K562 (cell line): ENCODE data around the gene PPP1R13L. TPM values are rescaled to one million over a fixed set of nuclear protein-coding genes. Genes with fewer than 3 reads are reported as not detected.

Source experiments
- ELF1 ChIP-seq: fragments of 200-800 bp; sonication (Bioruptor generic); IDR thresholded peaks from 2 replicates; pipeline ENCODE4 v1.6.1; 2016; ENCODE audit warnings: missing genetic modification characterization, missing compliant biosample characterization
- LCOR ChIP-seq: sonication (generic); formaldehyde crosslinking; IDR thresholded peaks from 2 replicates; pipeline ENCODE4 v1.8.0; 2022; ENCODE audit warnings: mild to moderate bottlenecking, missing genetic modification reagents
- NRF1 ChIP-seq, 2 experiments: fragments of 450-650 bp; IDR thresholded peaks in 1 of 2; conservative IDR thresholded peaks in 1 of 2; 2 replicates each; pipeline ENCODE4 v1.6.1; 2014; ENCODE audit warnings: mild to moderate bottlenecking in 2 of 2
- ZBTB40 ChIP-seq, 2 experiments: fragments of 450-650 bp in 1 of 2; sonication (generic) in 1 of 2; formaldehyde crosslinking in 1 of 2; IDR thresholded peaks; 2 replicates each; pipeline versions ENCODE4 v1.7.1 to v1.9.0; 2016 to 2022; ENCODE audit warnings: inconsistent platforms in 1 of 2, mild to moderate bottlenecking in 1 of 2, missing genetic modification reagents in 1 of 2
- ZNF277 ChIP-seq: fragments of 250-450 bp; sonication (Bioruptor Pico); IDR thresholded peaks from 2 replicates; pipeline ENCODE4 v1.8.0; 2022; ENCODE audit warnings: inconsistent platforms, mild to moderate bottlenecking, moderate library complexity, borderline replicate concordance
- polyA plus RNA-seq, 8 experiments: library from polyadenylated mRNA; depleted of rRNA in 4 of 8; stranded (reverse) in 5 of 8; unstranded in 3 of 8; fragments of >200 nt; fragmentation: Nextera tagmentation in 2 of 8; fragmentation: Illumina TruSeq in 1 of 8; extraction: Ambion mirVana in 2 of 8; extraction: Trizol in 1 of 8; gene quantifications; 2 replicates each; pipeline versions ENCODE4 v1.2.1 to v1.2.3, GENCODE V29; 2011 to 2014; ENCODE audit warnings: inconsistent platforms in 1 of 8, missing spikeins in 1 of 8
- total RNA-seq, 7 experiments: library from RNA; depleted of rRNA in 6 of 7; stranded (reverse); fragments of >200 nt in 6 of 7; fragmentation: Illumina TruSeq in 2 of 7; extraction: Trizol in 2 of 7; gene quantifications; 2 replicates each; pipeline versions ENCODE4 v1.2.1 to v1.2.3, GENCODE V29; 2011 to 2021; ENCODE audit warnings: low replicate concordance in 1 of 7
- TF ChIP-seq, protein P1 (sequence below): fragments of 200-800 bp; sonication (Bioruptor generic); IDR thresholded peaks from 2 replicates; pipeline ENCODE4 v1.6.1; 2016; ENCODE audit warnings: missing genetic modification characterization, missing compliant biosample characterization
- TF ChIP-seq, protein P2 (sequence below): sonication (generic); formaldehyde crosslinking; IDR thresholded peaks from 2 replicates; pipeline ENCODE4 v1.4.0; 2020; ENCODE audit warnings: mild to moderate bottlenecking, missing genetic modification reagents

The PPP1R13L gene
- total and polyA plus RNA-seq, 9 of the 15 experiments (the other 6 are each of a cell fraction or from before 2014, with no cell fraction given) = 0.32 to 6.7 (median 2.0) TPM

GRCh38 chr19:45443462-45444317, 38.8 kb upstream of the PPP1R13L start (continued):
- peak; percentile 81 for TF ChIP-seq ZBTB40 (IDR thresholded peaks at IDR 0.05)
- no peak for TF ChIP-seq ZBTB40 (CRISPR knock-in tag; IDR thresholded peaks at IDR 0.05)
- no peak for TF ChIP-seq ELF1
- peak; percentile 57 to 65 for TF ChIP-seq NRF1 (conservative IDR thresholded peaks at IDR 0.05 in 1 of 2, IDR thresholded peaks at IDR 0.05 in 1 of 2)
- TF ChIP-seq, protein P1, sequence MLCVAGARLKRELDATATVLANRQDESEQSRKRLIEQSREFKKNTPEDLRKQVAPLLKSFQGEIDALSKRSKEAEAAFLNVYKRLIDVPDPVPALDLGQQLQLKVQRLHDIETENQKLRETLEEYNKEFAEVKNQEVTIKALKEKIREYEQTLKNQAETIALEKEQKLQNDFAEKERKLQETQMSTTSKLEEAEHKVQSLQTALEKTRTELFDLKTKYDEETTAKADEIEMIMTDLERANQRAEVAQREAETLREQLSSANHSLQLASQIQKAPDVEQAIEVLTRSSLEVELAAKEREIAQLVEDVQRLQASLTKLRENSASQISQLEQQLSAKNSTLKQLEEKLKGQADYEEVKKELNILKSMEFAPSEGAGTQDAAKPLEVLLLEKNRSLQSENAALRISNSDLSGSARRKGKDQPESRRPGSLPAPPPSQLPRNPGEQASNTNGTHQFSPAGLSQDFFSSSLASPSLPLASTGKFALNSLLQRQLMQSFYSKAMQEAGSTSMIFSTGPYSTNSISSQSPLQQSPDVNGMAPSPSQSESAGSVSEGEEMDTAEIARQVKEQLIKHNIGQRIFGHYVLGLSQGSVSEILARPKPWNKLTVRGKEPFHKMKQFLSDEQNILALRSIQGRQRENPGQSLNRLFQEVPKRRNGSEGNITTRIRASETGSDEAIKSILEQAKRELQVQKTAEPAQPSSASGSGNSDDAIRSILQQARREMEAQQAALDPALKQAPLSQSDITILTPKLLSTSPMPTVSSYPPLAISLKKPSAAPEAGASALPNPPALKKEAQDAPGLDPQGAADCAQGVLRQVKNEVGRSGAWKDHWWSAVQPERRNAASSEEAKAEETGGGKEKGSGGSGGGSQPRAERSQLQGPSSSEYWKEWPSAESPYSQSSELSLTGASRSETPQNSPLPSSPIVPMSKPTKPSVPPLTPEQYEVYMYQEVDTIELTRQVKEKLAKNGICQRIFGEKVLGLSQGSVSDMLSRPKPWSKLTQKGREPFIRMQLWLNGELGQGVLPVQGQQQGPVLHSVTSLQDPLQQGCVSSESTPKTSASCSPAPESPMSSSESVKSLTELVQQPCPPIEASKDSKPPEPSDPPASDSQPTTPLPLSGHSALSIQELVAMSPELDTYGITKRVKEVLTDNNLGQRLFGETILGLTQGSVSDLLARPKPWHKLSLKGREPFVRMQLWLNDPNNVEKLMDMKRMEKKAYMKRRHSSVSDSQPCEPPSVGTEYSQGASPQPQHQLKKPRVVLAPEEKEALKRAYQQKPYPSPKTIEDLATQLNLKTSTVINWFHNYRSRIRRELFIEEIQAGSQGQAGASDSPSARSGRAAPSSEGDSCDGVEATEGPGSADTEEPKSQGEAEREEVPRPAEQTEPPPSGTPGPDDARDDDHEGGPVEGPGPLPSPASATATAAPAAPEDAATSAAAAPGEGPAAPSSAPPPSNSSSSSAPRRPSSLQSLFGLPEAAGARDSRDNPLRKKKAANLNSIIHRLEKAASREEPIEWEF = no peak
- TF ChIP-seq LCOR (CRISPR knock-in tag) = peak; percentile 72; the same call in 1 of the 2 replicates
- TF ChIP-seq, protein P2, sequence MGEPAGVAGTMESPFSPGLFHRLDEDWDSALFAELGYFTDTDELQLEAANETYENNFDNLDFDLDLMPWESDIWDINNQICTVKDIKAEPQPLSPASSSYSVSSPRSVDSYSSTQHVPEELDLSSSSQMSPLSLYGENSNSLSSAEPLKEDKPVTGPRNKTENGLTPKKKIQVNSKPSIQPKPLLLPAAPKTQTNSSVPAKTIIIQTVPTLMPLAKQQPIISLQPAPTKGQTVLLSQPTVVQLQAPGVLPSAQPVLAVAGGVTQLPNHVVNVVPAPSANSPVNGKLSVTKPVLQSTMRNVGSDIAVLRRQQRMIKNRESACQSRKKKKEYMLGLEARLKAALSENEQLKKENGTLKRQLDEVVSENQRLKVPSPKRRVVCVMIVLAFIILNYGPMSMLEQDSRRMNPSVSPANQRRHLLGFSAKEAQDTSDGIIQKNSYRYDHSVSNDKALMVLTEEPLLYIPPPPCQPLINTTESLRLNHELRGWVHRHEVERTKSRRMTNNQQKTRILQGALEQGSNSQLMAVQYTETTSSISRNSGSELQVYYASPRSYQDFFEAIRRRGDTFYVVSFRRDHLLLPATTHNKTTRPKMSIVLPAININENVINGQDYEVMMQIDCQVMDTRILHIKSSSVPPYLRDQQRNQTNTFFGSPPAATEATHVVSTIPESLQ (CRISPR knock-in tag) = no peak
- TF ChIP-seq ZNF277 (CRISPR knock-in tag) = no peak
